GM20431 (cell line): ENCODE results near the gene CDC45.

ENCODE experiments used
- in situ Hi-C: fragments of 300-500 bp; cut with MseI, MboI; formaldehyde crosslinking; loops from one replicate; pipeline ENCODE4 v1.15.0; 2020; ENCODE audit warnings: low sequenced_read_pairs; ENCODE audit not compliant: unreplicated experiment

Gene CDC45

DNA sequence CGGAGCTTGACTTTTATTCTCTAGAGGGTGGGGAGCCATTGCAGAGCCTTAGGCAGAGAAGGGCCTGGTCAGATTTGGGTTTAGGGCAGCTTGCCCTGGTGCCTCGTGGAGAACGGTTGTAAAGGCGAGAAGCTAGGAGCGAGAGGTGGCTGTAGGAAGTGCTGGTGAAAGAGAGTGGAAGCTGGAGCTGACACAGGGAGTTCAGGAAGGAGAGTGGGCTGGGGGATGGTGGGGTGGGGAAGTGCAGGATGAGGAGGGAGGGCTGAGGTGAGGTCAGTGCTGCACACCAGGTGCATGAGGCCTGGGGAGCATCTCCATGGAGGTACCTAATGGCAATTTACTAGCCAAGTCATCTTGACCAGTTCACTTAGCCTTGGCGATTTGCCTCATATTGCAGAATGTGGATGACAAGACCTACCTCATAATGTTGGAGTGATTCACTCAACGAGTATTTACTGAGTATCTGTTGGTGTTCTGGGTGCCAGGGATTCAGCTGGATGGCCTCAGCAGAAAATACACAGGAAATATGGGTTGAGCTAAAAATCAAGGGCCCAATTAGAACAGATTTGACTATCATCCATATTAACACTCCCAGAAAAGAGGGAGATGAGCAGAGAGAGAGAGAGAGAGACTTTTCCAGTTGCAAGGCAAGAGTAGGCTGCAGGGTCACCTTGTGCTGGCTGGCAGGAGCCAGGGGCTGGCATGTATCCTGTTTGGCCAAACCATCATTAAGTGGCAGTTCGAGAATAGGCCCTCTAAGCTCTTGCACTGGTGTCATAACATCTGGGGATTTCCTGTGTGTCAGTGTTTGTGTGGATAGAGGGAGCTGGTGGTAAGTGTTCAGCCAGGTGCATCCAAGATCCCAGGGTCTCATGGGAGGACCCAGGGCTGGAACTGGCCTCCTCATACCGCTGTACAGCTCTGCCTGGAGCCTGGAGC is 88.9 kb downstream of the CDC45 start:
- in situ Hi-C loops = no loop called here

DNA sequence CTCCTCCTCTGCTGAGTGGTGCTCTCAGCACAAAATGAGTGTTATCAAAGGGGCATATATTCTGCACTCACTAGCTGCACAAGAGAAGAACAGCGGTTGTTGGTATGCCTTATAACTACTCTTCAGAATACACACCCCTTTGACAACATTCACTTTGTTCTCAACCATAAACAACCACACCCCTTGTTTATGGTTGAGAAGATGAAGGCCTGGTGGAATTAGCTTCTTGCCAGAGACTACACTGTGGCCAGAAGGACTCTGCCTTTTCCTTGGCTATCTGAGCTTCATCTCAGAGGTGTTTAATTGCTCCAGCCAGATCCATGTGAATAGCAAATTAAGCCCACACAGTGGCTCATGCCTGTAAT is 89.5 kb downstream of the CDC45 start:
- in situ Hi-C loops = no loop called here

DNA sequence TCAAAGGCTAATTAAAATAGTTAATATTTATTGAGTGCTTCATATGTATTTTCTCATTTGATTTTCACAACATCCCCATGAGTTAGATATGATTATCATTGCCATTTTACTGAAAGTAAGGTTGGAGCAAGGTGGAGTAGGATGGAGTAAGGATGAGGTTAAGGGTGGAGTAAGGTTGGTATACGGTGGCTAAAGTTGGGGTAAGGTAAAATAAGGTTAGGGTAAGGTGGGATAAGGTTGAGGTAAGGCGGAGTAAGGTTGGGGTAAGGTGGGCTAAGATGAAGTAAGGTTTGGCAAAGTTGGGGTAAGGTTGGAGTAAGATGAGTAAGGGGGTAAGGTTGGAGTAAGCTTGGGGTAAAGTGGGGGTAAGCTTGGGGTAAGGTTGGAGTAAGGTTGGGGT is 90.3 kb downstream of the CDC45 start:
- in situ Hi-C loops = no loop called here
